SK-N-SH treated with all-trans-retinoic acid at 6 μM for 48 hours (cell line): Measurements from ENCODE around the gene TARBP1.

Experiments used
- BACH2 ChIP-seq: fragments of 250-450 bp; sonication (Bioruptor Pico); IDR thresholded peaks from 2 replicates; pipeline ENCODE4 v1.9.0; 2021; ENCODE audit warnings: mild to moderate bottlenecking, borderline replicate concordance
- GLIS3 ChIP-seq: fragments of 250-450 bp; sonication (Bioruptor Pico); IDR thresholded peaks from 2 replicates; pipeline ENCODE4 v1.5.0; 2020; ENCODE audit warnings: mild to moderate bottlenecking, moderate library complexity
- SNAI2 ChIP-seq: fragments of 250-450 bp; sonication (Bioruptor Pico); IDR thresholded peaks from 2 replicates; pipeline ENCODE4 v1.5.0; 2020; ENCODE audit warnings: mild to moderate bottlenecking, moderate library complexity

DNA sequence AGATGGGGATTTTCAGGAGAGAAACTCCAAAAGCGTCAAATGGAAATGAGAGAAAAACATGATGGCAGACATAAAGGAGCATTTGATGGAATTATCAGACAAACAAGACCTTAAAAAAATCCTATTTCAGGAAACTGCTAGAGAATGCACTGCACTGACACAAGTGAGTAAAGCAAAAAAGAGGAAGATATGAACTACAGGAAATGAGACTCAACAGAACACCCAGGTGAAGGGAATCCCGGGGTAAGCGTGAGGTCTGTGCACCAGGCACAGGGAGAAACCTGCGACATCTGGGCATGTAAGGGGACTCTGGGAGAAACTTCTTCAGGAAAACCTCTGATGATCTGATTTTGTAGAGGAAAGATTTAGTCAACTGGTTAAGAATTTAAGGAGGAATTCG lies 2.8 kb downstream of the TARBP1 start:
- TF ChIP-seq GLIS3 (CRISPR knock-in tag) = no peak
- TF ChIP-seq SNAI2 (CRISPR knock-in tag) = no peak
- no peak for TF ChIP-seq BACH2 (CRISPR knock-in tag)
